GM23338 (cell line): Measurements from ENCODE around the gene APBB1IP.

Source experiments
- CREB1 ChIP-seq: fragments of 250-450 bp; sonication (Bioruptor Pico); IDR thresholded peaks from 2 replicates; pipeline ENCODE4 v1.5.0; 2020; ENCODE audit warnings: low read depth, mild to moderate bottlenecking, moderate library complexity
- EZH2 ChIP-seq: fragments of 200-600 bp; sonication (generic); IDR thresholded peaks from one replicate; pipeline ENCODE4 v1.8.0; 2017; ENCODE audit warnings: antibody characterized with exemption, mild to moderate bottlenecking, low read depth; ENCODE audit not compliant: unreplicated experiment
- EZH2phosphoT487 ChIP-seq: fragments of 200-600 bp; sonication (generic); IDR thresholded peaks from one replicate; pipeline ENCODE4 v1.8.1; 2018; ENCODE audit warnings: antibody characterized with exemption; ENCODE audit not compliant: unreplicated experiment
- POLR2AphosphoS5 ChIP-seq: IDR thresholded peaks from 2 replicates; pipeline ENCODE4 v1.6.1; 2016; ENCODE audit warnings: antibody characterized with exemption, low read depth
- TF ChIP-seq, protein P1 (sequence below), 2 experiments: fragments of 200-600 bp in 1 of 2; sonication (generic) in 1 of 2; conservative IDR thresholded peaks; 2 replicates each; pipeline versions ENCODE4 v1.5.1 to v1.6.1; 2016 to 2017; ENCODE audit warnings: antibody characterized with exemption in 2 of 2, low read depth in 2 of 2, mild to moderate bottlenecking in 2 of 2, moderate library complexity in 1 of 2
- TF ChIP-seq, protein P2 (sequence below): IDR thresholded peaks from one replicate; pipeline ENCODE4 v1.6.1; 2018; ENCODE audit warnings: antibody characterized with exemption; ENCODE audit not compliant: unreplicated experiment
- TF ChIP-seq, protein P3 (sequence below): fragments of 250-450 bp; sonication (Bioruptor Pico); IDR thresholded peaks from 2 replicates; pipeline ENCODE4 v1.5.0; 2020; ENCODE audit warnings: mild to moderate bottlenecking, moderate library complexity

DNA sequence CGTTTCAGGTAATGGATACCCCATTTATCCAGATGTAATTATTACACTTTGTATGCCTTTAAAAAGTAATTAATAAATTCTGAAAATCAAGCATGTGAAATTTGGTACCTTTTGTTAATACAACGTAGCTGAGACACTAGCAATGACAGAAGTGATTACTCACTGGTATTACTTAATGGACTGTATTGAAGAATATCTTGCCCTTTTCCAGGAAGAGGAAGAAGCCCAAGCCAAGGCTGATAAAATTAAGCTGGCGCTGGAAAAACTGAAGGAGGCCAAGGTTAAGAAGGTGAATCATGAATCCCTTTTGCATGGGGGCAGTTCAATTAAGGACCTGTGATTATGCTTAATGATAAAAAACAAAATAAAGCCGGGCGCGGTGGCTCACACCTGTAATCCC, 64.8 kb downstream of the APBB1IP start:
- TF ChIP-seq, protein P1, sequence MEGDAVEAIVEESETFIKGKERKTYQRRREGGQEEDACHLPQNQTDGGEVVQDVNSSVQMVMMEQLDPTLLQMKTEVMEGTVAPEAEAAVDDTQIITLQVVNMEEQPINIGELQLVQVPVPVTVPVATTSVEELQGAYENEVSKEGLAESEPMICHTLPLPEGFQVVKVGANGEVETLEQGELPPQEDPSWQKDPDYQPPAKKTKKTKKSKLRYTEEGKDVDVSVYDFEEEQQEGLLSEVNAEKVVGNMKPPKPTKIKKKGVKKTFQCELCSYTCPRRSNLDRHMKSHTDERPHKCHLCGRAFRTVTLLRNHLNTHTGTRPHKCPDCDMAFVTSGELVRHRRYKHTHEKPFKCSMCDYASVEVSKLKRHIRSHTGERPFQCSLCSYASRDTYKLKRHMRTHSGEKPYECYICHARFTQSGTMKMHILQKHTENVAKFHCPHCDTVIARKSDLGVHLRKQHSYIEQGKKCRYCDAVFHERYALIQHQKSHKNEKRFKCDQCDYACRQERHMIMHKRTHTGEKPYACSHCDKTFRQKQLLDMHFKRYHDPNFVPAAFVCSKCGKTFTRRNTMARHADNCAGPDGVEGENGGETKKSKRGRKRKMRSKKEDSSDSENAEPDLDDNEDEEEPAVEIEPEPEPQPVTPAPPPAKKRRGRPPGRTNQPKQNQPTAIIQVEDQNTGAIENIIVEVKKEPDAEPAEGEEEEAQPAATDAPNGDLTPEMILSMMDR (conservative IDR thresholded peaks at IDR 0.05; ENCODE audit: low read depth in 2 of 2): no peak
- TF ChIP-seq EZH2 (no peak), POLR2AphosphoS5 (no peak), EZH2phosphoT487 (no peak), CREB1 (no peak)
- TF ChIP-seq, protein P2, sequence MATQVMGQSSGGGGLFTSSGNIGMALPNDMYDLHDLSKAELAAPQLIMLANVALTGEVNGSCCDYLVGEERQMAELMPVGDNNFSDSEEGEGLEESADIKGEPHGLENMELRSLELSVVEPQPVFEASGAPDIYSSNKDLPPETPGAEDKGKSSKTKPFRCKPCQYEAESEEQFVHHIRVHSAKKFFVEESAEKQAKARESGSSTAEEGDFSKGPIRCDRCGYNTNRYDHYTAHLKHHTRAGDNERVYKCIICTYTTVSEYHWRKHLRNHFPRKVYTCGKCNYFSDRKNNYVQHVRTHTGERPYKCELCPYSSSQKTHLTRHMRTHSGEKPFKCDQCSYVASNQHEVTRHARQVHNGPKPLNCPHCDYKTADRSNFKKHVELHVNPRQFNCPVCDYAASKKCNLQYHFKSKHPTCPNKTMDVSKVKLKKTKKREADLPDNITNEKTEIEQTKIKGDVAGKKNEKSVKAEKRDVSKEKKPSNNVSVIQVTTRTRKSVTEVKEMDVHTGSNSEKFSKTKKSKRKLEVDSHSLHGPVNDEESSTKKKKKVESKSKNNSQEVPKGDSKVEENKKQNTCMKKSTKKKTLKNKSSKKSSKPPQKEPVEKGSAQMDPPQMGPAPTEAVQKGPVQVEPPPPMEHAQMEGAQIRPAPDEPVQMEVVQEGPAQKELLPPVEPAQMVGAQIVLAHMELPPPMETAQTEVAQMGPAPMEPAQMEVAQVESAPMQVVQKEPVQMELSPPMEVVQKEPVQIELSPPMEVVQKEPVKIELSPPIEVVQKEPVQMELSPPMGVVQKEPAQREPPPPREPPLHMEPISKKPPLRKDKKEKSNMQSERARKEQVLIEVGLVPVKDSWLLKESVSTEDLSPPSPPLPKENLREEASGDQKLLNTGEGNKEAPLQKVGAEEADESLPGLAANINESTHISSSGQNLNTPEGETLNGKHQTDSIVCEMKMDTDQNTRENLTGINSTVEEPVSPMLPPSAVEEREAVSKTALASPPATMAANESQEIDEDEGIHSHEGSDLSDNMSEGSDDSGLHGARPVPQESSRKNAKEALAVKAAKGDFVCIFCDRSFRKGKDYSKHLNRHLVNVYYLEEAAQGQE: no peak
- TF ChIP-seq, protein P3, sequence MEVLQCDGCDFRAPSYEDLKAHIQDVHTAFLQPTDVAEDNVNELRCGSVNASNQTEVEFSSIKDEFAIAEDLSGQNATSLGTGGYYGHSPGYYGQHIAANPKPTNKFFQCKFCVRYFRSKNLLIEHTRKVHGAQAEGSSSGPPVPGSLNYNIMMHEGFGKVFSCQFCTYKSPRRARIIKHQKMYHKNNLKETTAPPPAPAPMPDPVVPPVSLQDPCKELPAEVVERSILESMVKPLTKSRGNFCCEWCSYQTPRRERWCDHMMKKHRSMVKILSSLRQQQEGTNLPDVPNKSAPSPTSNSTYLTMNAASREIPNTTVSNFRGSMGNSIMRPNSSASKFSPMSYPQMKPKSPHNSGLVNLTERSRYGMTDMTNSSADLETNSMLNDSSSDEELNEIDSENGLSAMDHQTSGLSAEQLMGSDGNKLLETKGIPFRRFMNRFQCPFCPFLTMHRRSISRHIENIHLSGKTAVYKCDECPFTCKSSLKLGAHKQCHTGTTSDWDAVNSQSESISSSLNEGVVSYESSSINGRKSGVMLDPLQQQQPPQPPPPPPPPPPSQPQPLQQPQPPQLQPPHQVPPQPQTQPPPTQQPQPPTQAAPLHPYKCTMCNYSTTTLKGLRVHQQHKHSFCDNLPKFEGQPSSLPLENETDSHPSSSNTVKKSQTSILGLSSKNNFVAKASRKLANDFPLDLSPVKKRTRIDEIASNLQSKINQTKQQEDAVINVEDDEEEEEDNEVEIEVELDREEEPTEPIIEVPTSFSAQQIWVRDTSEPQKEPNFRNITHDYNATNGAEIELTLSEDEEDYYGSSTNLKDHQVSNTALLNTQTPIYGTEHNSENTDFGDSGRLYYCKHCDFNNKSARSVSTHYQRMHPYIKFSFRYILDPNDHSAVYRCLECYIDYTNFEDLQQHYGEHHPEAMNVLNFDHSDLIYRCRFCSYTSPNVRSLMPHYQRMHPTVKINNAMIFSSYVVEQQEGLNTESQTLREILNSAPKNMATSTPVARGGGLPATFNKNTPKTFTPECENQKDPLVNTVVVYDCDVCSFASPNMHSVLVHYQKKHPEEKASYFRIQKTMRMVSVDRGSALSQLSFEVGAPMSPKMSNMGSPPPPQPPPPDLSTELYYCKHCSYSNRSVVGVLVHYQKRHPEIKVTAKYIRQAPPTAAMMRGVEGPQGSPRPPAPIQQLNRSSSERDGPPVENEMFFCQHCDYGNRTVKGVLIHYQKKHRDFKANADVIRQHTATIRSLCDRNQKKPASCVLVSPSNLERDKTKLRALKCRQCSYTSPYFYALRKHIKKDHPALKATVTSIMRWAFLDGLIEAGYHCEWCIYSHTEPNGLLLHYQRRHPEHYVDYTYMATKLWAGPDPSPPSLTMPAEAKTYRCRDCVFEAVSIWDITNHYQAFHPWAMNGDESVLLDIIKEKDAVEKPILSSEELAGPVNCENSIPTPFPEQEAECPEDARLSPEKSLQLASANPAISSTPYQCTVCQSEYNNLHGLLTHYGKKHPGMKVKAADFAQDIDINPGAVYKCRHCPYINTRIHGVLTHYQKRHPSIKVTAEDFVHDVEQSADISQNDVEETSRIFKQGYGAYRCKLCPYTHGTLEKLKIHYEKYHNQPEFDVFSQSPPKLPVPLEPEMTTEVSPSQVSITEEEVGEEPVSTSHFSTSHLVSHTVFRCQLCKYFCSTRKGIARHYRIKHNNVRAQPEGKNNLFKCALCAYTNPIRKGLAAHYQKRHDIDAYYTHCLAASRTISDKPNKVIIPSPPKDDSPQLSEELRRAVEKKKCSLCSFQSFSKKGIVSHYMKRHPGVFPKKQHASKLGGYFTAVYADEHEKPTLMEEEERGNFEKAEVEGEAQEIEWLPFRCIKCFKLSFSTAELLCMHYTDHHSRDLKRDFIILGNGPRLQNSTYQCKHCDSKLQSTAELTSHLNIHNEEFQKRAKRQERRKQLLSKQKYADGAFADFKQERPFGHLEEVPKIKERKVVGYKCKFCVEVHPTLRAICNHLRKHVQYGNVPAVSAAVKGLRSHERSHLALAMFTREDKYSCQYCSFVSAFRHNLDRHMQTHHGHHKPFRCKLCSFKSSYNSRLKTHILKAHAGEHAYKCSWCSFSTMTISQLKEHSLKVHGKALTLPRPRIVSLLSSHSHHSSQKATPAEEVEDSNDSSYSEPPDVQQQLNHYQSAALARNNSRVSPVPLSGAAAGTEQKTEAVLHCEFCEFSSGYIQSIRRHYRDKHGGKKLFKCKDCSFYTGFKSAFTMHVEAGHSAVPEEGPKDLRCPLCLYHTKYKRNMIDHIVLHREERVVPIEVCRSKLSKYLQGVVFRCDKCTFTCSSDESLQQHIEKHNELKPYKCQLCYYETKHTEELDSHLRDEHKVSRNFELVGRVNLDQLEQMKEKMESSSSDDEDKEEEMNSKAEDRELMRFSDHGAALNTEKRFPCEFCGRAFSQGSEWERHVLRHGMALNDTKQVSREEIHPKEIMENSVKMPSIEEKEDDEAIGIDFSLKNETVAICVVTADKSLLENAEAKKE (CRISPR knock-in tag): no peak
